Activated T-helper 2 cell treated with anti-CD3 and anti-CD28 coated beads, Interferon-gamma antibody, Interleukin-2, Interleukin-4, amounts not matched to agents 10 μg/mL and 5 μg/mL and 100 μg/mL, durations not matched to agents 14 hours and 24 hours and 36 hours (primary cell): ENCODE data around the gene STX11. TPM values are rescaled to one million over a fixed set of nuclear protein-coding genes. Genes with fewer than 3 reads are reported as not detected.
A peak's percentile ranks its signal among the peaks of the same experiment; 100 is the strongest.

ENCODE experiments used
- DNase-seq: peaks from one replicate; pipeline ENCODE4 v3.0.0; 2021; ENCODE audit warnings: low spot score
- H3K27ac Mint-ChIP-seq: one replicate; pipeline ENCODE4 v1.8.0; 2021; ENCODE audit warnings: mixed read lengths
- H3K27me3 Mint-ChIP-seq: one replicate; pipeline ENCODE4 v1.8.0; 2021; ENCODE audit warnings: low read depth, mixed read lengths
- H3K36me3 Mint-ChIP-seq: one replicate; pipeline ENCODE4 v1.8.0; 2021; ENCODE audit warnings: low read depth, mixed read lengths
- H3K4me1 Mint-ChIP-seq: one replicate; pipeline ENCODE4 v1.8.0; 2021; ENCODE audit warnings: low read depth, mixed read lengths
- H3K4me3 Mint-ChIP-seq: one replicate; pipeline ENCODE4 v1.8.0; 2021; ENCODE audit warnings: low read depth, mild to moderate bottlenecking, moderate library complexity, mixed read lengths
- H3K9me3 Mint-ChIP-seq: one replicate; pipeline ENCODE4 v1.8.0; 2021; ENCODE audit warnings: mixed read lengths
- intact Hi-C: fragments of 100-400 bp; cut with micrococcal nuclease; formaldehyde crosslinking; loops from one replicate; pipeline ENCODE4 v1.15.1; 2023
- total RNA-seq: library from RNA; stranded (reverse); gene quantifications from 2 replicates; pipeline ENCODE4 v1.2.3, GENCODE V29; 2022

STX11 gene
- total RNA-seq, 1 donor from 2014 or later: 19.7 TPM

GRCh38 chr6:144145541-144145940, 4.8 kb upstream of the STX11 start:
- DNase-seq: no peak
- Mint-ChIP-seq H3K27ac (no peak overlapping the region), H3K36me3 (no peaks in the 10 kb centered on the region), H3K27me3 (peaks cover 4% of the 10 kb centered on the region), H3K9me3 (no peaks in the 10 kb centered on the region), H3K4me3 (no peak overlapping the region), H3K4me1 (peaks cover 14% of the 10 kb centered on the region)
- intact Hi-C loops: loop anchor here (5.0 kb wide), 1 partner anchor 1983 kb away; no protein-coding TSS in a partner anchor

GRCh38 chr6:144148886-144149285, 1.4 kb upstream of the STX11 start:
- Mint-ChIP-seq H3K27me3 (no peaks in the 10 kb centered on the region), H3K9me3 (no peaks in the 10 kb centered on the region), H3K27ac (no peak overlapping the region), H3K4me3 (no peak overlapping the region), H3K4me1 (peaks cover 38% of the 10 kb centered on the region), H3K36me3 (peaks cover 26% of the 10 kb centered on the region)
- intact Hi-C loops: loop anchor here (5.0 kb wide), 1 partner anchor 1987 kb away; no protein-coding TSS in a partner anchor
- no peak for DNase-seq

GRCh38 chr6:144149558-144149893, 791 bp upstream of the STX11 start:
- H3K27ac Mint-ChIP-seq: peak overlapping the region; percentile 79
- peak overlapping the region; percentile 77 for H3K4me3 Mint-ChIP-seq
- no peaks in the 10 kb centered on the region for H3K27me3 Mint-ChIP-seq
- intact Hi-C loops: loop anchor here (5.0 kb wide), 1 partner anchor 1987 kb away; no protein-coding TSS in a partner anchor
- no peaks in the 10 kb centered on the region for H3K9me3 Mint-ChIP-seq
- H3K36me3 Mint-ChIP-seq: peaks cover 32% of the 10 kb centered on the region
- H3K4me1 Mint-ChIP-seq: peaks cover 43% of the 10 kb centered on the region
- no peak for DNase-seq

- Mint-ChIP-seq H3K4me3 (peak overlapping the region; percentile 84), H3K9me3 (no peaks in the 10 kb centered on the region), H3K4me1 (peaks cover 53% of the 10 kb centered on the region), H3K27me3 (no peaks in the 10 kb centered on the region), H3K27ac (peak overlapping the region; percentile 94), H3K36me3 (peaks cover 42% of the 10 kb centered on the region)
- DNase-seq: peak; percentile 62
- intact Hi-C loops: loop anchor here (1.0 to 5.0 kb wide), 8 partner anchors 20 to 411 kb away; partner anchors contain the start of gene SF3B5
Measured at GRCh38 chr6:144150710-144151657, 667 bp downstream of the STX11 start.

DNA sequence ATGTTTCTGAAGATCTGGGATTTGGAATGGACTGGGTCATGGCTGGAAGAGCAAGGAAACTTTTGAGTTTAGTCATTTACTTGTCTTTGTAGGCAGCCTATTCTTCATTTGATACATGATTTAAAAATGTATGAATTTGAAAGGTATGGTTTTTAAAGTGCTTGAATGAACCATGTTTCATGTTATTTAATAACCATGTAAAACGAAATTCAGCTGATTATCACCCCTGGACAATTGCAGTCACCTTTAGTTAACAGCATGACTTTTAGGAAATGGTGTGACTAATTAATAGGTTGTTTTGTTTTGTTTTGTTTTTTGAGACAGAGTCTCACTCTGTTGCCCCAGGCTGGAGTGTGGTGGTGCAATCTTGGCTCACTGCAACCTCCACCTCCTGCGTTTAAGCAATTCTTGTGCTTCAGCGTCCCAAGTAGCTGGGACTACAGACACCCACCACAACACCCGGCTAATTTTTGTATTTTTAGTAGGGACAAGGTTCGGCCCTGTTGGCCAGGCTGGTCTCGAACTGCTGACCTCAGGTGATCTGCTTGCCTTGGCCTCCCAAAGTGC, 2.1 kb downstream of the STX11 start:
- peak overlapping the region; percentile 84 for H3K4me3 Mint-ChIP-seq
- intact Hi-C loops: loop anchor here (5.0 kb wide), 1 partner anchor 410 kb away; no protein-coding TSS in a partner anchor
- H3K9me3 Mint-ChIP-seq: no peaks in the 10 kb centered on the region
- peaks cover 56% of the 10 kb centered on the region for H3K36me3 Mint-ChIP-seq
- peaks cover 63% of the 10 kb centered on the region for H3K4me1 Mint-ChIP-seq
- H3K27me3 Mint-ChIP-seq: no peaks in the 10 kb centered on the region
- no peak for DNase-seq
- peak overlapping the region; percentile 19 for H3K27ac Mint-ChIP-seq

GRCh38 chr6:144153260-144153659, 2.9 kb downstream of the STX11 start:
- peaks cover 64% of the 10 kb centered on the region for H3K4me1 Mint-ChIP-seq

DNA sequence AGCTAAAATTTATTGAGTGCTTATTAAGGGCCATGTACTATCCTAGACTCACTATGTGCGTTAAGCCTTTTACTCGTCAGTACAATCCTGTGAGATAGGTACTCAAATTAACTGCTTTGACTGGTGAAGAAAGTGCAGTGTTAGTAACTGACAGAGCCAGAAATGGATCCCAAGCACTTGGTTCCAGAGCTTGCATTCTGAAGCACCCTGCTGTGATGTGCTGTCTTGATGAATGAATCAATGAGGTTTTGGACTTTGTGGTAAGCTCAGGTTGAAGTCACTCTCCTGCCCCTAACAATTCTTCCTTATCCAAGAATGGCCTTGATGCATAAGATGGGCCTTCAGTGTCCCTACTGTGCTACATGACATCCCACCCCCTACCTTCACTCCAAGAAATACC, 3.7 kb downstream of the STX11 start:
- intact Hi-C loops: loop anchor here (5.0 kb wide), 1 partner anchor 408 kb away; no protein-coding TSS in a partner anchor
- peaks cover 64% of the 10 kb centered on the region for H3K4me1 Mint-ChIP-seq
- H3K27ac Mint-ChIP-seq: no peak overlapping the region
- no peak for DNase-seq
- H3K4me3 Mint-ChIP-seq: no peak overlapping the region
- no peaks in the 10 kb centered on the region for H3K9me3 Mint-ChIP-seq
- peaks cover 69% of the 10 kb centered on the region for H3K36me3 Mint-ChIP-seq
- H3K27me3 Mint-ChIP-seq: no peaks in the 10 kb centered on the region

More at GRCh38 chr6:144153260-144153659, 2.9 kb downstream of the STX11 start:
- H3K36me3 Mint-ChIP-seq: peaks cover 64% of the 10 kb centered on the region
- H3K4me3 Mint-ChIP-seq: no peak overlapping the region
- H3K27ac Mint-ChIP-seq: no peak overlapping the region
- DNase-seq: no peak
- intact Hi-C loops: loop anchor here (5.0 kb wide), 1 partner anchor 409 kb away; no protein-coding TSS in a partner anchor
- H3K27me3 Mint-ChIP-seq: no peaks in the 10 kb centered on the region
- H3K9me3 Mint-ChIP-seq: no peaks in the 10 kb centered on the region

DNA sequence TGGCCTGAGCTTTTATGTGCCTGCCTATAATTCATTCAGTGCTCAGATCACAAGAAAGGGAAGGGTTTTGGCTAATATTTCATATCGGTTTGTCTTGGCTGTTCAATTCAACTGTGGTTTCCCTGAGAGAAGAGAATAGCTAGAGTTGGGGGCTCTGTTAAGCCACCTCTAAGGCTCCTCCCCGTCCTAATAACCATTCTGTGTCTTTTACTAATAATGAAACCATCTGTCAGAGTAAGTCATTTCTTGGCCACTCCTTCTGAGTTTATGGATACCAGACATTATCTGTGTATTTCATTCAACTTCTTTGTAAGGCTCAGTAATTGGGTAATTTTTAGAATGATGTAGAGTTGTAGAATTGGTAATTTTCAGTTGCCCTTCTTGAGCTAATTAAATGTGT, 5.2 kb downstream of the STX11 start:
- Mint-ChIP-seq H3K36me3 (peaks cover 75% of the 10 kb centered on the region), H3K27me3 (no peaks in the 10 kb centered on the region), H3K4me3 (no peak overlapping the region), H3K4me1 (peaks cover 61% of the 10 kb centered on the region), H3K27ac (peak overlapping the region; percentile 26), H3K9me3 (no peaks in the 10 kb centered on the region)
- intact Hi-C loops: loop anchor here (1.0 kb wide), 1 partner anchor 23 kb away; no protein-coding TSS in a partner anchor
- no peak for DNase-seq

DNA sequence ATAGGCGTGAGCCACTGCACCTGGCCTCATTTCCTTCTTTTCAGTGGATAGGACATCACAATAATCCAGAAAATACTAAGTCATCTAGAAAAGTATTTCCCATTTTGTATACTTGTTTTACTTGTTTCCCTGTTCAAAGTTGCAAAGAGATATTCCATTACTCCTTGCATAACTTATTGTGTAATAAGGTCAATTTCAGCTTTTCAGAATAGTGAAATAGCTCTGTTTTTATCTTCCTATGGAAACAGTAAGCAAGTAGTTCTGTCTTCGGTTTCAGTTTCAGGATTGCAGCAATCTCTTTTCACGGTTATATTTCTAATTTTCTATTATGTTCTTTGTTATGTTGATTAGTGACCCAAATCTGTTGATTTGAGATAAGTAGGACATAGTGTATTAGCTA, 6.0 kb downstream of the STX11 start:
- intact Hi-C loops: no loop called here
- no peak overlapping the region for H3K4me3 Mint-ChIP-seq

DNA sequence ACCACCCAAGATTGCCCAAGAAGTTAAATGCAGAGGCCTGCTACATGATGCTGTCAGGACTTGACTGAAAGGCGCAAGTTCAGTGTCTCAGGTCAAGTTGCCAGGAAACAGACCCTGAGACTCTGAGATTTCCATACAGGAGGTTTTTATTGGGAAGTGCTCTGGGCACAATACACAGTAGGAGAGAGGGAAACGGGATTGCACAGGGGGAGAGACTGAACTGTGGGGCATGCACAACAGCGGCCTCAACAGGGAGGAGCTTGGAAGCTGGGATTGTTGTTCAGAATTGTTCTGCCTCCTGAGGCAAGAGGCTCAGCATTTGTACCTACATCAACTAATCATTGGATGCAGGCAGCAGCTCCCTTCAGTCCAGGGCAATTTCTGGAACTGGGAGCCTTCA, 6.7 kb downstream of the STX11 start:
- H3K4me1 Mint-ChIP-seq: peaks cover 56% of the 10 kb centered on the region
- H3K27ac Mint-ChIP-seq: no peak overlapping the region
- H3K4me3 Mint-ChIP-seq: no peak overlapping the region
- DNase-seq: no peak
- H3K27me3 Mint-ChIP-seq: no peaks in the 10 kb centered on the region
- no peaks in the 10 kb centered on the region for H3K9me3 Mint-ChIP-seq
- intact Hi-C loops: no loop called here
- H3K36me3 Mint-ChIP-seq: peaks cover 79% of the 10 kb centered on the region

More for the DNA sequence above, 6.0 kb downstream of the STX11 start:
- no peak overlapping the region for H3K27ac Mint-ChIP-seq
- H3K4me1 Mint-ChIP-seq: peaks cover 60% of the 10 kb centered on the region
- no peak for DNase-seq
- no peaks in the 10 kb centered on the region for H3K27me3 Mint-ChIP-seq
- no peaks in the 10 kb centered on the region for H3K9me3 Mint-ChIP-seq
- peaks cover 79% of the 10 kb centered on the region for H3K36me3 Mint-ChIP-seq

GRCh38 chr6:144158133-144158532, 7.8 kb downstream of the STX11 start:
- H3K27me3 Mint-ChIP-seq: no peaks in the 10 kb centered on the region
- intact Hi-C loops: no loop called here
- H3K4me3 Mint-ChIP-seq: no peak overlapping the region
- no peak for DNase-seq
- peak overlapping the region; percentile 56 for H3K27ac Mint-ChIP-seq
- H3K4me1 Mint-ChIP-seq: peaks cover 51% of the 10 kb centered on the region
- no peaks in the 10 kb centered on the region for H3K9me3 Mint-ChIP-seq
- peaks cover 77% of the 10 kb centered on the region for H3K36me3 Mint-ChIP-seq

- intact Hi-C loops: no loop called here
- no peak for DNase-seq
- no peak overlapping the region for H3K27ac Mint-ChIP-seq
- H3K4me1 Mint-ChIP-seq: peaks cover 44% of the 10 kb centered on the region
- H3K4me3 Mint-ChIP-seq: no peak overlapping the region
- H3K27me3 Mint-ChIP-seq: no peaks in the 10 kb centered on the region
- H3K36me3 Mint-ChIP-seq: peaks cover 71% of the 10 kb centered on the region
- H3K9me3 Mint-ChIP-seq: no peaks in the 10 kb centered on the region
Measured at GRCh38 chr6:144159223-144159622, 8.9 kb downstream of the STX11 start.

DNA sequence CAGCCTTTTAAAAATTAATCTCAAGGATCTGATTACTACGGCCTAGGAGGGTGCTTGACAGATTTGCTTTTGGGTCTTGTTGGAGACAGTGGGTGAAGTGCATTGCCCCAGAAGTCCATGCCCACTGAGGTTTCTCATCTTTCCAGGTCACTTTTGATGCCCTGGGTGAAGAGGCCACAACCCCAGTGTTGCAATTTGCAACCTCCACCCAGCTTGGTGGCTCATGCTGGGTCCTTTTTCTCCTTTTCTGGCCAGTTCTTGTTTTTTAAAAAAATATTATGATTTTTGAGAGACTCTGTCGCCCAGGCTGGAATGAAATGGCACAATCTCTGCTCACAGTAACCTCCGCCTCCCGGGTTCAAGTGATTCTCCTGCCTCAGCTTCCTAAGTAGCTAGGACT, 9.4 kb downstream of the STX11 start:
- Mint-ChIP-seq H3K27ac (no peak overlapping the region), H3K4me1 (peaks cover 38% of the 10 kb centered on the region), H3K9me3 (no peaks in the 10 kb centered on the region), H3K36me3 (peaks cover 66% of the 10 kb centered on the region), H3K27me3 (no peaks in the 10 kb centered on the region), H3K4me3 (no peak overlapping the region)
- intact Hi-C loops: no loop called here
- no peak for DNase-seq
